M059J (cell line): ENCODE measurements around the gene CTDSPL. TPM values are rescaled to one million over a fixed set of nuclear protein-coding genes. Genes with fewer than 3 reads are reported as not detected.
"Not testable (repeated sequence)": the region's sequence is repeated elsewhere in the genome, so short reads cannot be mapped to it uniquely, and the experiment has no call there.

Experiments
- DNase-seq: peaks from one replicate; pipeline ENCODE4 v3.0.0-alpha.2; 2012; ENCODE audit warnings: low read depth
- total RNA-seq: library from RNA; depleted of rRNA; stranded (reverse); fragments of >200 nt; shearing (Covaris generic); gene quantifications from 2 replicates; pipeline ENCODE4 v1.2.3, GENCODE V29; 2014; rRNA removed

The CTDSPL gene
- 9.5 and 18.3 TPM in 2 replicates for total RNA-seq

GRCh38 chr3:37861620-37862041 lies at the start of gene CTDSPL:
Gene CTDSPL (plus strand): TSS chr3:37861880. CDS start chr3:37862200, 320 bp downstream.
- DNase-seq: peak; percentile 30

- no peak for DNase-seq
These were observed 49.2 kb upstream of the CTDSPL start for GRCh38 chr3:37812499-37812896.

GRCh38 chr3:37813403-37813802 lies 48.3 kb upstream of the CTDSPL start:
- DNase-seq: no peak

- DNase-seq: no peak
These were observed 47.1 kb upstream of the CTDSPL start for GRCh38 chr3:37814547-37814946.

- not testable (repeated sequence) for DNase-seq
These were observed 46.5 kb upstream of the CTDSPL start for GRCh38 chr3:37815156-37815555.

GRCh38 chr3:37816271-37816670 lies 45.4 kb upstream of the CTDSPL start:
- DNase-seq: no peak

- peak; percentile 47 for DNase-seq
These were observed 42.1 kb upstream of the CTDSPL start for GRCh38 chr3:37819591-37819990.

GRCh38 chr3:37820286-37820685 lies 41.4 kb upstream of the CTDSPL start:
- DNase-seq: no peak

- no peak for DNase-seq
These were observed 38.5 kb upstream of the CTDSPL start for GRCh38 chr3:37823189-37823588.

- DNase-seq: peak; percentile 9
These were observed 37.4 kb upstream of the CTDSPL start for GRCh38 chr3:37824090-37824953.

- DNase-seq: no peak
These were observed 36.7 kb upstream of the CTDSPL start for GRCh38 chr3:37824954-37825328.

GRCh38 chr3:37825744-37826400 lies 35.8 kb upstream of the CTDSPL start:
- no peak for DNase-seq

GRCh38 chr3:37826502-37826901 lies 35.2 kb upstream of the CTDSPL start:
- DNase-seq: no peak

GRCh38 chr3:37826933-37827332 lies 34.7 kb upstream of the CTDSPL start:
- no peak for DNase-seq

GRCh38 chr3:37832480-37832879 lies 29.2 kb upstream of the CTDSPL start:
- no peak for DNase-seq

- DNase-seq: no peak
These were observed 28.1 kb upstream of the CTDSPL start for GRCh38 chr3:37833302-37834186.

- DNase-seq: no peak
These were observed 25.1 kb upstream of the CTDSPL start for GRCh38 chr3:37836589-37836988.

- DNase-seq: no peak
These were observed 14.0 kb upstream of the CTDSPL start for GRCh38 chr3:37847689-37848088.

GRCh38 chr3:37849146-37849923 lies 12.3 kb upstream of the CTDSPL start:
- no peak for DNase-seq

- DNase-seq: peak; percentile 47
These were observed 9.6 kb upstream of the CTDSPL start for GRCh38 chr3:37852097-37852496.

- no peak for DNase-seq
These were observed 8.9 kb upstream of the CTDSPL start for GRCh38 chr3:37852771-37853170.
